H9 (cell line): ENCODE measurements around the gene C10orf71. TPM values are rescaled to one million over a fixed set of nuclear protein-coding genes. Genes with fewer than 3 reads are reported as not detected.

ENCODE experiments used
- DNase-seq: peaks from one replicate; pipeline ENCODE4 v3.0.0-alpha.2; 2017
- H2AFZ ChIP-seq: one replicate; pipeline ENCODE4 v1.6.1; 2013; ENCODE audit warnings: mild to moderate bottlenecking, low read length, control low read depth, moderate library complexity
- H2AK5ac ChIP-seq: 2 replicates; pipeline ENCODE4 v1.6.1; 2013; ENCODE audit warnings: low read length, control low read depth, mixed read lengths; ENCODE audit not compliant: insufficient read length
- H2BK120ac ChIP-seq: one replicate; pipeline ENCODE4 v1.6.1; 2013; ENCODE audit warnings: low read depth, mild to moderate bottlenecking, low read length, control low read depth, inconsistent platforms; ENCODE audit not compliant: poor library complexity, severe bottlenecking
- H2BK12ac ChIP-seq: 2 replicates; pipeline ENCODE4 v1.6.1; 2013; ENCODE audit warnings: low read length, control low read depth, mixed read lengths, low read depth; ENCODE audit not compliant: insufficient read length
- H2BK15ac ChIP-seq: 2 replicates; pipeline ENCODE4 v1.6.1; 2013; ENCODE audit warnings: low read depth, low read length, control low read depth
- H2BK20ac ChIP-seq: one replicate; pipeline ENCODE4 v1.6.1; 2013; ENCODE audit warnings: low read depth, mild to moderate bottlenecking, low read length, control low read depth, inconsistent platforms; ENCODE audit not compliant: poor library complexity, severe bottlenecking
- H2BK5ac ChIP-seq: 2 replicates; pipeline ENCODE4 v1.6.1; 2013; ENCODE audit warnings: low read length, control low read depth, mixed read lengths; ENCODE audit not compliant: insufficient read length
- H3K14ac ChIP-seq: 2 replicates; pipeline ENCODE4 v1.6.1; 2013; ENCODE audit warnings: low read length, control low read depth; ENCODE audit not compliant: insufficient read depth
- H3K18ac ChIP-seq: 2 replicates; pipeline ENCODE4 v1.6.1; 2013; ENCODE audit warnings: low read depth, mild to moderate bottlenecking, mixed read lengths, low read length, control low read depth; ENCODE audit not compliant: insufficient read length
- H3K23ac ChIP-seq: 2 replicates; pipeline ENCODE4 v1.6.1; 2013; ENCODE audit warnings: low read length, control low read depth, mixed read lengths, low read depth; ENCODE audit not compliant: insufficient read length
- H3K23me2 ChIP-seq: 2 replicates; pipeline ENCODE4 v1.6.1; 2013; ENCODE audit warnings: low read depth, mild to moderate bottlenecking, mixed read lengths, low read length, control low read depth; ENCODE audit not compliant: insufficient read length, poor library complexity, severe bottlenecking
- H3K27ac ChIP-seq: 2 replicates; pipeline ENCODE4 v1.5.1; 2013; ENCODE audit warnings: low read length, control low read depth, mixed read lengths, low read depth; ENCODE audit not compliant: insufficient read length
- H3K27me3 ChIP-seq: 2 replicates; pipeline ENCODE4 v1.6.1; 2013; ENCODE audit warnings: low read length, control low read depth, inconsistent platforms; ENCODE audit not compliant: insufficient read depth
- H3K4ac ChIP-seq: 2 replicates; pipeline ENCODE4 v1.6.1; 2013; ENCODE audit warnings: low read depth, mild to moderate bottlenecking, control low read depth, inconsistent platforms, low read length, moderate library complexity
- H3K4me1 ChIP-seq: 2 replicates; pipeline ENCODE4 v1.6.1; 2013; ENCODE audit warnings: low read length, control low read depth, inconsistent platforms; ENCODE audit not compliant: insufficient read depth
- H3K4me2 ChIP-seq: 2 replicates; pipeline ENCODE4 v1.6.1; 2013; ENCODE audit warnings: low read length, control low read depth, mixed read lengths; ENCODE audit not compliant: insufficient read length, insufficient read depth
- H3K56ac ChIP-seq: 2 replicates; pipeline ENCODE4 v1.6.1; 2013; ENCODE audit warnings: low read depth, mild to moderate bottlenecking, mixed read lengths, low read length, control low read depth; ENCODE audit not compliant: insufficient read length
- H3K79me1 ChIP-seq: 2 replicates; pipeline ENCODE4 v1.6.1; 2013; ENCODE audit warnings: low read depth, mild to moderate bottlenecking, moderate library complexity, low read length, control low read depth, inconsistent platforms; ENCODE audit not compliant: insufficient read depth, poor library complexity, severe bottlenecking
- H3K79me2 ChIP-seq: 2 replicates; pipeline ENCODE4 v1.6.1; 2013; ENCODE audit warnings: low read length, control low read depth, inconsistent platforms; ENCODE audit not compliant: insufficient read depth
- H3K9ac ChIP-seq: 2 replicates; pipeline ENCODE4 v1.6.1; 2013; ENCODE audit warnings: low read length, control low read depth, mixed read lengths; ENCODE audit not compliant: insufficient read length; ENCODE audit errors: extremely low read depth
- H3K9me3 ChIP-seq: one replicate; pipeline ENCODE4 v1.6.1; 2013; ENCODE audit warnings: low read depth, low read length, inconsistent platforms; ENCODE audit not compliant: control insufficient read depth
- H3T11ph ChIP-seq: one replicate; pipeline ENCODE4 v1.6.1; 2013; ENCODE audit warnings: mild to moderate bottlenecking, low read length, control low read depth, inconsistent platforms
- H4K20me1 ChIP-seq: one replicate; pipeline ENCODE4 v1.6.1; 2013; ENCODE audit not compliant: control insufficient read depth, insufficient read length, insufficient read depth
- H4K5ac ChIP-seq: 2 replicates; pipeline ENCODE4 v1.6.1; 2013; ENCODE audit warnings: low read depth, mild to moderate bottlenecking, mixed read lengths, low read length, control low read depth; ENCODE audit not compliant: insufficient read length
- H4K8ac ChIP-seq: replicated peaks from 2 replicates; pipeline ENCODE4 v1.6.1; 2013; ENCODE audit warnings: low read length, control low read depth, mixed read lengths, low read depth; ENCODE audit not compliant: insufficient read length
- H4K91ac ChIP-seq: 2 replicates; pipeline ENCODE4 v1.6.1; 2013; ENCODE audit warnings: low read depth, mild to moderate bottlenecking, moderate library complexity, mixed read lengths, low read length, control low read depth; ENCODE audit not compliant: insufficient read length
- H3K27ac Mint-ChIP-seq, 3 experiments: 2 replicates in 2 of 3; 3 replicates in 1 of 3; pipeline ENCODE4 v1.8.0; 2020 to 2021; ENCODE audit warnings: mixed read lengths in 3 of 3, mild to moderate bottlenecking in 1 of 3, moderate library complexity in 1 of 3
- H3K27me3 Mint-ChIP-seq: 2 replicates; pipeline ENCODE4 v1.8.0; 2021; ENCODE audit warnings: low read depth, mild to moderate bottlenecking, moderate library complexity, mixed read lengths
- H3K36me3 Mint-ChIP-seq, 3 experiments: 2 replicates in 2 of 3; 3 replicates in 1 of 3; pipeline ENCODE4 v1.8.0; 2020 to 2021; ENCODE audit warnings: low read depth in 3 of 3, mixed read lengths in 3 of 3; ENCODE audit not compliant: insufficient read depth in 1 of 3
- H3K4me1 Mint-ChIP-seq, 2 experiments: 2 replicates each; pipeline ENCODE4 v1.8.0; 2020; ENCODE audit warnings: mixed read lengths in 2 of 2
- H3K4me3 Mint-ChIP-seq, 2 experiments: 2 replicates in 1 of 2; 3 replicates in 1 of 2; pipeline ENCODE4 v1.8.0; 2020 to 2021; ENCODE audit warnings: mild to moderate bottlenecking in 2 of 2, mixed read lengths in 2 of 2, moderate library complexity in 1 of 2
- H3K9me3 Mint-ChIP-seq, 2 experiments: 2 replicates in 1 of 2; 3 replicates in 1 of 2; pipeline ENCODE4 v1.8.0; 2020; ENCODE audit warnings: mild to moderate bottlenecking in 2 of 2, mixed read lengths in 2 of 2, moderate library complexity in 1 of 2
- WGBS: extraction: QIAGEN DNeasy Blood & Tissue Kit; methylation state at CpG from one replicate; pipeline ENCODE4 v1.1.7; 2013; ENCODE audit warnings: missing lambda C conversion rate, low lambda C conversion rate, mixed read lengths; ENCODE audit not compliant: insufficient read length; ENCODE audit errors: extremely low coverage; 5-methylcytosine and 5-hydroxymethylcytosine counted together
- total RNA-seq: library from RNA; stranded (reverse); gene quantifications from 2 replicates; pipeline ENCODE4 v1.2.1, GENCODE V29; 2021
- TF ChIP-seq, protein P1 (sequence below): fragments of 200-600 bp; sonication (generic); conservative IDR thresholded peaks from 3 replicates; pipeline ENCODE4 v1.8.0; 2021; ENCODE audit warnings: antibody characterized with exemption, mild to moderate bottlenecking

C10orf71 gene
- total RNA-seq, 1 experiment from 2014 or later = not detected

DNA sequence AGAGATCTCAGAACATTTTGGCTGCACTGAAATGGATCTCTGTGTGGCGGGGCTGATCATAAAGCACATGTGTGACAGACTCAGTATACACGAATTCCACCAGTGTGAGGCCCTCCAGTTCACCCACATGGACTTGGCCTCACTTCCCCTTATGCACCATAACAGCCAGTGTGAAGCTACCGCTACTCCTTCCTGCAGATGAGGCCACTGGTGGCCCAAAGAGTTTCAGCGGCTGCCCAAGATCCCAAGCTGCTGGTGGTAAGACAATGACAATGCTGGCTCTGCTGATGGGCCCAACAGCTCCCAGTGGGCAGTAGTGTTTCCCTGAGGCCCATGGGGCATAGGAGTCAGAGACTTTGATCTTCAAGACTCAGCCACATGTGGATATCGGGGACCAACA, 21.0 kb upstream of the C10orf71 start:
- Mint-ChIP-seq H3K4me1 (peaks cover 0 to 10% of the 10 kb centered on the region in 2 experiments; a peak in 1 of 4 replicates), H3K27ac (no peak overlapping the region), H3K36me3 (no peaks in the 10 kb centered on the region), H3K4me3 (no peak overlapping the region), H3K9me3 (no peaks in the 10 kb centered on the region), H3K27me3 (peaks cover 4% of the 10 kb centered on the region)
- Histone ChIP-seq H2BK20ac (no peak overlapping the region), H3K9me3 (no peaks in the 10 kb centered on the region), H2AFZ (no peak overlapping the region), H3K4me2 (no peak overlapping the region), H3K9ac (no peak overlapping the region), H3K56ac (no peak overlapping the region), H4K8ac (no peak overlapping the region), H3K79me1 (no peaks in the 10 kb centered on the region), H3K14ac (no peak overlapping the region), H2BK5ac (no peak overlapping the region), H3K23ac (no peak overlapping the region), H2BK12ac (no peak overlapping the region), H3K4me1 (no peaks in the 10 kb centered on the region), H4K20me1 (no peaks in the 10 kb centered on the region), H3K23me2 (no peaks in the 10 kb centered on the region), H3K4ac (no peak overlapping the region), H2AK5ac (no peak overlapping the region), H4K91ac (no peak overlapping the region), H4K5ac (no peak overlapping the region), H2BK15ac (no peak overlapping the region), H2BK120ac (no peak overlapping the region), H3T11ph (no peak overlapping the region), H3K27me3 (no peaks in the 10 kb centered on the region), H3K79me2 (no peaks in the 10 kb centered on the region), H3K27ac (no peak overlapping the region), H3K18ac (no peak overlapping the region)
- TF ChIP-seq, protein P1, sequence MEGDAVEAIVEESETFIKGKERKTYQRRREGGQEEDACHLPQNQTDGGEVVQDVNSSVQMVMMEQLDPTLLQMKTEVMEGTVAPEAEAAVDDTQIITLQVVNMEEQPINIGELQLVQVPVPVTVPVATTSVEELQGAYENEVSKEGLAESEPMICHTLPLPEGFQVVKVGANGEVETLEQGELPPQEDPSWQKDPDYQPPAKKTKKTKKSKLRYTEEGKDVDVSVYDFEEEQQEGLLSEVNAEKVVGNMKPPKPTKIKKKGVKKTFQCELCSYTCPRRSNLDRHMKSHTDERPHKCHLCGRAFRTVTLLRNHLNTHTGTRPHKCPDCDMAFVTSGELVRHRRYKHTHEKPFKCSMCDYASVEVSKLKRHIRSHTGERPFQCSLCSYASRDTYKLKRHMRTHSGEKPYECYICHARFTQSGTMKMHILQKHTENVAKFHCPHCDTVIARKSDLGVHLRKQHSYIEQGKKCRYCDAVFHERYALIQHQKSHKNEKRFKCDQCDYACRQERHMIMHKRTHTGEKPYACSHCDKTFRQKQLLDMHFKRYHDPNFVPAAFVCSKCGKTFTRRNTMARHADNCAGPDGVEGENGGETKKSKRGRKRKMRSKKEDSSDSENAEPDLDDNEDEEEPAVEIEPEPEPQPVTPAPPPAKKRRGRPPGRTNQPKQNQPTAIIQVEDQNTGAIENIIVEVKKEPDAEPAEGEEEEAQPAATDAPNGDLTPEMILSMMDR = no peak
- no CpG with 5 or more reads among the region's 5 CpGs for WGBS
- DNase-seq = no peak
